HG02588 (cell line): ENCODE measurements around the gene DLGAP4.

Source experiments
- ATAC-seq: cut with Tn5 transposase; IDR thresholded peaks from one replicate; pipeline ENCODE4 v1.9.1; 2021; ENCODE audit warnings: mild to moderate bottlenecking, moderate library complexity; ENCODE audit not compliant: unreplicated experiment

Gene DLGAP4

GRCh38 chr20:36574366-36575135 lies 268.4 kb downstream of the DLGAP4 start:
- ATAC-seq = no peak

DNA sequence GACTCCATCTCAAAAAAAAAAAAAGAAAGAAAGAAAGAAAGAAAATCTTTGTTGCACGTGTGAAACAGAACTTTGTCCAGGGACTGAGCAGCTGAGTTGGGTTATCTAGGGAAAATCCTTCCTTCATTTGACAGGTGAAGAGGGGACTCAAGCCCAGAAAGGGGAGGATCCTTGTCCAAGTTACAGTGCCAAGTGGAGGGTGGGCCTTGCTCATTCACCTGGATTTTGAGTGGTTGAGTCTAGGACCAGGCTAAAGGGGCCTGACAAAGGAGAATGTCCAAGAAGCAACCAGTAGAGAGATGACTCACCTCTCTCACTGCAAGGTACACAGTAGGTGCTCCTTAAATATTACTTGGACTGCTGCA lies 269.9 kb downstream of the DLGAP4 start:
- ATAC-seq = no peak
